KMS-11 (cell line): Measurements from ENCODE around the gene FOXO3.

Experiments used
- H2AFZ ChIP-seq: fragments of 200-600 bp; sonication (generic); 2 replicates; pipeline ENCODE4 v1.6.1; 2016; ENCODE audit warnings: antibody characterized with exemption, mixed run types, low read depth
- H3K27ac ChIP-seq: fragments of 200-600 bp; sonication (generic); 2 replicates; pipeline ENCODE4 v1.6.1; 2016; ENCODE audit warnings: mild to moderate bottlenecking, mixed run types
- H3K27me3 ChIP-seq: fragments of 200-600 bp; sonication (generic); 2 replicates; pipeline ENCODE4 v1.6.1; 2017; ENCODE audit warnings: mild to moderate bottlenecking, low read depth, mixed run types, moderate library complexity; ENCODE audit not compliant: insufficient read depth
- H3K36me3 ChIP-seq: fragments of 200-600 bp; sonication (generic); 2 replicates; pipeline ENCODE4 v1.6.1; 2017; ENCODE audit warnings: mild to moderate bottlenecking, mixed run types; ENCODE audit not compliant: insufficient read depth
- H3K4me1 ChIP-seq: fragments of 200-600 bp; sonication (generic); 2 replicates; pipeline ENCODE4 v1.6.1; 2016; ENCODE audit warnings: mild to moderate bottlenecking, low read depth, mixed run types; ENCODE audit not compliant: poor library complexity, severe bottlenecking
- H3K4me2 ChIP-seq: fragments of 200-600 bp; sonication (generic); 2 replicates; pipeline ENCODE4 v1.7.0; 2016; ENCODE audit warnings: mild to moderate bottlenecking, mixed run types
- H3K4me3 ChIP-seq: fragments of 200-600 bp; sonication (generic); IDR thresholded peaks from 2 replicates; pipeline ENCODE4 v1.6.1; 2017; ENCODE audit warnings: low read depth, low read length, mixed read lengths; ENCODE audit not compliant: insufficient read depth
- H3K79me2 ChIP-seq: fragments of 200-600 bp; sonication (generic); 2 replicates; pipeline ENCODE4 v1.6.1; 2016; ENCODE audit warnings: low read depth, mixed run types; ENCODE audit not compliant: insufficient read depth
- H3K9ac ChIP-seq: fragments of 200-600 bp; sonication (generic); 2 replicates; pipeline ENCODE4 v1.6.1; 2016; ENCODE audit warnings: mild to moderate bottlenecking, mixed run types
- H4K20me1 ChIP-seq: fragments of 200-600 bp; sonication (generic); 2 replicates; pipeline ENCODE4 v1.6.1; 2016; ENCODE audit warnings: mild to moderate bottlenecking, mixed run types; ENCODE audit not compliant: insufficient read depth
- CTCF ChIP-seq: fragments of 200-600 bp; sonication (generic); conservative IDR thresholded peaks from 2 replicates; pipeline ENCODE4 v1.6.1; 2017; ENCODE audit warnings: low read depth, mild to moderate bottlenecking, antibody characterized with exemption, low read length, moderate library complexity, mixed read lengths

The FOXO3 gene

GRCh38 chr6:108544606-108545005, 16.1 kb upstream of the FOXO3 start:
- H3K27me3 ChIP-seq = no peaks in the 10 kb centered on the region
- H3K79me2 ChIP-seq = no peaks in the 10 kb centered on the region
- no peak overlapping the region for H3K9ac ChIP-seq
- H4K20me1 ChIP-seq = no peaks in the 10 kb centered on the region
- no peak for TF ChIP-seq CTCF
- H3K4me2 ChIP-seq = no peak overlapping the region
- H3K36me3 ChIP-seq = no peaks in the 10 kb centered on the region
- H2AFZ ChIP-seq = no peak overlapping the region
- no peak overlapping the region for H3K4me3 ChIP-seq
- peaks cover 61% of the 10 kb centered on the region for H3K4me1 ChIP-seq
- no peak overlapping the region for H3K27ac ChIP-seq

DNA sequence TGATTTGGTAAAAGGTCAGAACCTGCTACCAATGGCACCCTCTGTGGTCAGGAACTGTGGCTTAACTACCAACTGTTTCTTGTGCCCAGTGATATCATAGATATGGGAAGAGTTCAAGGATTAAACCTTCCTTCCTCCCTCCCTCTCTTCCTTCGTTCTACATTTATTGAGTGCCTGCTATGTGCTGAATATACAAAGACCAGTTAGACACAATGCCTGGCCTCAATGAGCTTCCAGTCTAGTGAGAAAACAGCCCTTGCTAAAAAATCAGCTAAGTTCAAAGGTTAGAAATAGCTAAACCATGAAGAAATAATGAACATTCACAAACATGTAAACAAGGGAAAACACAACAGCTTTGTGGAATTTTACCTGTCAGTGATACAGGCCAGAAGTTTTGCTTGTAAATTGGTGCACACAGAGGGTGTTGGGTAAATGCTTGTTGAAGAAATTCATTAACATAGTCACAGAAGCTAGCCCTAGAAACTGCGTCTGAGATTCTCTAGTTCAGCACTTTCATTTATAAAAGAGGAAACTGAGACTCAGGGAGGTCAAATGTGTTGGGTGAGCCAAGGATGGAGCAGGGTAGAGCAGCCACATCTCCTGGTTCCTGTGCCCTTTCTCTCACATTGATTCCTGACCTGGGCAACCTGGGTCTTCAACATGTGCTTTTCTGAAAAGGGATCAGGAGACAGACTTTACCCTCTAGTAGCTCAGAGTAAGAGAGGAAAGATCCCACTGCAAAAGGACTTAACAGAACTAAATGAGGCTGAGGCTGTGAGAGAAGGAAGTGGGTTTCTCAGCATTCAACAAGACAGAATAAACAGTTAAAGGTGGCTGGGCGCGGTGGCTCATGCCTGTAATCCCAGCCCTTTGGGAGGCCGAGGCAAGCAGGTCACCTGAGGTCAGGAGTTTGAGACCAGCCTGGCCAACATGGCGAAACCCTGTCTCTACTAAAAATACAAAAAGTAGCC, 14.4 kb upstream of the FOXO3 start:
- Histone ChIP-seq H4K20me1 (no peaks in the 10 kb centered on the region), H3K4me1 (peaks cover 64% of the 10 kb centered on the region), H3K9ac (no peak overlapping the region; the same call in 1 of the 2 replicates), H3K27me3 (no peaks in the 10 kb centered on the region), H3K36me3 (no peaks in the 10 kb centered on the region), H3K27ac (peak overlapping the region; percentile 53), H3K79me2 (no peaks in the 10 kb centered on the region), H2AFZ (peak overlapping the region; percentile 44), H3K4me2 (peak overlapping the region; percentile 63), H3K4me3 (no peak overlapping the region)
- TF ChIP-seq CTCF = no peak

- Histone ChIP-seq H3K36me3 (no peaks in the 10 kb centered on the region), H3K4me3 (no peak overlapping the region)
- TF ChIP-seq CTCF = no peak
These were observed 11.5 kb upstream of the FOXO3 start for GRCh38 chr6:108549241-108549640.

DNA sequence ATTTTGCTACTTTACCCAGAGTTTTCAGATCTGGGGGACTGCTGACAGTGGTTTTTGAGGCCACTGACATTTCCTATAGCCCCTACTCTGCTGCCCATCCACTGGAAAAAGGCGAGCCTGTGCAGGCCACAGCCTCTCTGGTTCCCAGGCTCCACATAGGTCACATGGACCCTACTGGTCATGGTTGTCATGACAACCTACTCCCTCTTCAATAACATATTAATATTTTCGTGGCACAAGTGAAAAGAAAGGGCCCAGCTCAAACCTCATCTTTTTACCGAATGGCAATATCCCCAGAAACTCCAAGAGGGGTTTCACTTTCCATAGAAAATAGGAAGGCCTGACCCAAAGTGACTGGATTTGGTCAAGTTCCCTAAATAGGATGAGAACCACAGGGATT, 11.0 kb upstream of the FOXO3 start:
- Histone ChIP-seq H3K4me3 (no peak overlapping the region), H3K4me2 (no peak overlapping the region), H2AFZ (no peak overlapping the region), H3K36me3 (no peaks in the 10 kb centered on the region), H3K79me2 (no peaks in the 10 kb centered on the region), H4K20me1 (no peaks in the 10 kb centered on the region), H3K27me3 (no peaks in the 10 kb centered on the region), H3K4me1 (peaks cover 33% of the 10 kb centered on the region), H3K27ac (no peak overlapping the region), H3K9ac (no peak overlapping the region)
- TF ChIP-seq CTCF = no peak

More at GRCh38 chr6:108549241-108549640, 11.5 kb upstream of the FOXO3 start:
- Histone ChIP-seq H4K20me1 (no peaks in the 10 kb centered on the region), H3K27ac (no peak overlapping the region), H3K4me1 (peaks cover 37% of the 10 kb centered on the region), H3K79me2 (no peaks in the 10 kb centered on the region), H3K27me3 (no peaks in the 10 kb centered on the region), H3K9ac (no peak overlapping the region), H2AFZ (no peak overlapping the region), H3K4me2 (no peak overlapping the region)
